ENCODE results near the gene DFFB. TPM values are rescaled to one million over a fixed set of nuclear protein-coding genes. Genes with fewer than 3 reads are reported as not detected.
A peak's percentile ranks its signal among the peaks of the same experiment; 100 is the strongest.

DFFB gene
- total and polyA plus RNA-seq, 2 of the 13 experiments (the other 11 are each of a cell fraction or from before 2014, with no cell fraction given): 4.6 to 9.3 TPM

DNA sequence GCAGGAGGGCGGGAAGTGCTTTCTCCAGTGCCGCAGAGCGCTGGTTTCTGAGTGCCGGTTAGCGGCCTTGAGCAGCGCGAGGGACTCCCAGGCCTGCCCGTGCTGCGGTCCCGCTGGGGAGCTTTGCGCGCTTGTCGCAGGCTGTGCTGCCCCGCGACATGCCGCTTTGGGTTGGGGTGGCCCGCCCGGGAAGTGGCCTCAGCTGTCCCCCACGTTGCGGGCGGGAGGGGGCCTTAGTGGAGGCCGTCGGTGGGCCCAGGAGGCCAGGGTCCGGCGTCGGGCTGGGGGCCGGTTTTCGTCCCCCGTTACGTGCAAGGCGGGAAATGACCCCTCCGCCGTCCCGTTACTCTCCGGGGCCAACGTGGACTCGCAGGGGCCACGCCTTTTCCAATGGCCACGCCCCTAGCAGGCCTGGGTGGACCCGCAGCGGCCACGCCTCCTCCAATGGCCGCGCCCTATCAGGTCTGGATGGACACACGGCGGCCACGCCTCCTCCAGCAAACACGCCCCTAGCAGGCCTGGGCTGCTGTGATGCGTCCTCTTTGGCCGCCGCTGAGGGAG, 43.8 kb downstream of the DFFB start (continued):
- TF ChIP-seq ZNF816 (CRISPR knock-in tag; IDR thresholded peaks at IDR 0.05; ENCODE audit: borderline replicate concordance) (peak; percentile 80), KLF16 (CRISPR knock-in tag; IDR thresholded peaks at IDR 0.05) (no peak), ZKSCAN1 (IDR thresholded peaks at IDR 0.05; ENCODE audit: low read length) (no peak), YEATS2 (CRISPR knock-in tag; IDR thresholded peaks at IDR 0.05; ENCODE audit: borderline replicate concordance) (no peak), POLR2G (IDR thresholded peaks at IDR 0.05; ENCODE audit: low read depth, low read length) (peak; percentile 62; the same call in 1 of the 2 replicates), YY1 (IDR thresholded peaks at IDR 0.05; ENCODE audit: insufficient read depth, insufficient replicate concordance, low read depth, low read length) (peak; percentile 71), ZNF556 (CRISPR knock-in tag; IDR thresholded peaks at IDR 0.05; ENCODE audit: borderline replicate concordance) (no peak), SALL1 (CRISPR knock-in tag; IDR thresholded peaks at IDR 0.05) (no peak; the same call in 1 of the 2 replicates), CREB1 (IDR thresholded peaks at IDR 0.05) (peak; percentile 32; the same call in 1 of the 2 replicates), CREB1 (CRISPR knock-in tag; IDR thresholded peaks at IDR 0.05) (0 out of 2 replicates have a peak, but pooled peaks have one; percentile 16), ZNF713 (CRISPR knock-in tag; IDR thresholded peaks at IDR 0.05) (no peak), BCL6 (CRISPR knock-in tag; IDR thresholded peaks at IDR 0.05) (no peak), PCBP1 (IDR thresholded peaks at IDR 0.05; ENCODE audit: borderline replicate concordance, low read depth, low read length) (no peak), MTF2 (CRISPR knock-in tag; IDR thresholded peaks at IDR 0.05; ENCODE audit: borderline replicate concordance) (no peak), MIXL1 (CRISPR knock-in tag; IDR thresholded peaks at IDR 0.05) (0 out of 2 replicates have a peak, but pooled peaks have one; percentile 19)
- TF ChIP-seq, protein P1, sequence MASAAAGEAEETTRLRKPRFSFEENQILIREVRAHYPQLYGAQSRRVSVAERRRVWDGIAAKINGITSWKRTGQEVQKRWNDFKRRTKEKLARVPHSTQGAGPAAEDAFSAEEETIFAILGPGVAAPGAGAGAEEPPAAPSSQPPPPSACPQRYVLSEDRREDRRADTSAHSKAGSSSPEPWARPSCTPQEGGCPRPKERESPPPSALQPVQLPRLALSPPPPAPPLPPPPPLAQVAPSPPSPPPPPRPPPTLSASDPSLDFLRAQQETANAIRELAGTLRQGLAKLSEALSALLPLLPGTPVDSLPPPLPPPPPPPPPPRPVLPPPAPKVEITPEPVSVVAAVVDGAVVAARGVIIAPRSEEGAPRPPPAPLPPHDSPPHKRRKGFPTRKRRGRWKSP (CRISPR knock-in tag; IDR thresholded peaks at IDR 0.05): no peak; the same call in 1 of the 2 replicates
- TF ChIP-seq, protein P2, sequence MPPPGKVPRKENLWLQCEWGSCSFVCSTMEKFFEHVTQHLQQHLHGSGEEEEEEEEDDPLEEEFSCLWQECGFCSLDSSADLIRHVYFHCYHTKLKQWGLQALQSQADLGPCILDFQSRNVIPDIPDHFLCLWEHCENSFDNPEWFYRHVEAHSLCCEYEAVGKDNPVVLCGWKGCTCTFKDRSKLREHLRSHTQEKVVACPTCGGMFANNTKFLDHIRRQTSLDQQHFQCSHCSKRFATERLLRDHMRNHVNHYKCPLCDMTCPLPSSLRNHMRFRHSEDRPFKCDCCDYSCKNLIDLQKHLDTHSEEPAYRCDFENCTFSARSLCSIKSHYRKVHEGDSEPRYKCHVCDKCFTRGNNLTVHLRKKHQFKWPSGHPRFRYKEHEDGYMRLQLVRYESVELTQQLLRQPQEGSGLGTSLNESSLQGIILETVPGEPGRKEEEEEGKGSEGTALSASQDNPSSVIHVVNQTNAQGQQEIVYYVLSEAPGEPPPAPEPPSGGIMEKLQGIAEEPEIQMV (CRISPR knock-in tag; IDR thresholded peaks at IDR 0.05; ENCODE audit: low read depth): no peak
- TF ChIP-seq, protein P3, sequence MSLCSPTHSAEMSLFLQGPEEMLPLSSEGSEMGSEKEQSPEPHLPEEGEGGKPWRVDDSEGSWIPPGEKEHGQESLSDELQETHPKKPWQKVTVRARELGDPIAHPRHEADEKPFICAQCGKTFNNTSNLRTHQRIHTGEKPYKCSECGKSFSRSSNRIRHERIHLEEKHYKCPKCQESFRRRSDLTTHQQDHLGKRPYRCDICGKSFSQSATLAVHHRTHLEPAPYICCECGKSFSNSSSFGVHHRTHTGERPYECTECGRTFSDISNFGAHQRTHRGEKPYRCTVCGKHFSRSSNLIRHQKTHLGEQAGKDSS (CRISPR knock-in tag; IDR thresholded peaks at IDR 0.05; ENCODE audit: borderline replicate concordance, low read depth): no peak
- TF ChIP-seq, protein P4, sequence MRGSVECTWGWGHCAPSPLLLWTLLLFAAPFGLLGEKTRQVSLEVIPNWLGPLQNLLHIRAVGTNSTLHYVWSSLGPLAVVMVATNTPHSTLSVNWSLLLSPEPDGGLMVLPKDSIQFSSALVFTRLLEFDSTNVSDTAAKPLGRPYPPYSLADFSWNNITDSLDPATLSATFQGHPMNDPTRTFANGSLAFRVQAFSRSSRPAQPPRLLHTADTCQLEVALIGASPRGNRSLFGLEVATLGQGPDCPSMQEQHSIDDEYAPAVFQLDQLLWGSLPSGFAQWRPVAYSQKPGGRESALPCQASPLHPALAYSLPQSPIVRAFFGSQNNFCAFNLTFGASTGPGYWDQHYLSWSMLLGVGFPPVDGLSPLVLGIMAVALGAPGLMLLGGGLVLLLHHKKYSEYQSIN (CRISPR knock-in tag; IDR thresholded peaks at IDR 0.05; ENCODE audit: borderline replicate concordance): no peak
- TF ChIP-seq, protein P5, sequence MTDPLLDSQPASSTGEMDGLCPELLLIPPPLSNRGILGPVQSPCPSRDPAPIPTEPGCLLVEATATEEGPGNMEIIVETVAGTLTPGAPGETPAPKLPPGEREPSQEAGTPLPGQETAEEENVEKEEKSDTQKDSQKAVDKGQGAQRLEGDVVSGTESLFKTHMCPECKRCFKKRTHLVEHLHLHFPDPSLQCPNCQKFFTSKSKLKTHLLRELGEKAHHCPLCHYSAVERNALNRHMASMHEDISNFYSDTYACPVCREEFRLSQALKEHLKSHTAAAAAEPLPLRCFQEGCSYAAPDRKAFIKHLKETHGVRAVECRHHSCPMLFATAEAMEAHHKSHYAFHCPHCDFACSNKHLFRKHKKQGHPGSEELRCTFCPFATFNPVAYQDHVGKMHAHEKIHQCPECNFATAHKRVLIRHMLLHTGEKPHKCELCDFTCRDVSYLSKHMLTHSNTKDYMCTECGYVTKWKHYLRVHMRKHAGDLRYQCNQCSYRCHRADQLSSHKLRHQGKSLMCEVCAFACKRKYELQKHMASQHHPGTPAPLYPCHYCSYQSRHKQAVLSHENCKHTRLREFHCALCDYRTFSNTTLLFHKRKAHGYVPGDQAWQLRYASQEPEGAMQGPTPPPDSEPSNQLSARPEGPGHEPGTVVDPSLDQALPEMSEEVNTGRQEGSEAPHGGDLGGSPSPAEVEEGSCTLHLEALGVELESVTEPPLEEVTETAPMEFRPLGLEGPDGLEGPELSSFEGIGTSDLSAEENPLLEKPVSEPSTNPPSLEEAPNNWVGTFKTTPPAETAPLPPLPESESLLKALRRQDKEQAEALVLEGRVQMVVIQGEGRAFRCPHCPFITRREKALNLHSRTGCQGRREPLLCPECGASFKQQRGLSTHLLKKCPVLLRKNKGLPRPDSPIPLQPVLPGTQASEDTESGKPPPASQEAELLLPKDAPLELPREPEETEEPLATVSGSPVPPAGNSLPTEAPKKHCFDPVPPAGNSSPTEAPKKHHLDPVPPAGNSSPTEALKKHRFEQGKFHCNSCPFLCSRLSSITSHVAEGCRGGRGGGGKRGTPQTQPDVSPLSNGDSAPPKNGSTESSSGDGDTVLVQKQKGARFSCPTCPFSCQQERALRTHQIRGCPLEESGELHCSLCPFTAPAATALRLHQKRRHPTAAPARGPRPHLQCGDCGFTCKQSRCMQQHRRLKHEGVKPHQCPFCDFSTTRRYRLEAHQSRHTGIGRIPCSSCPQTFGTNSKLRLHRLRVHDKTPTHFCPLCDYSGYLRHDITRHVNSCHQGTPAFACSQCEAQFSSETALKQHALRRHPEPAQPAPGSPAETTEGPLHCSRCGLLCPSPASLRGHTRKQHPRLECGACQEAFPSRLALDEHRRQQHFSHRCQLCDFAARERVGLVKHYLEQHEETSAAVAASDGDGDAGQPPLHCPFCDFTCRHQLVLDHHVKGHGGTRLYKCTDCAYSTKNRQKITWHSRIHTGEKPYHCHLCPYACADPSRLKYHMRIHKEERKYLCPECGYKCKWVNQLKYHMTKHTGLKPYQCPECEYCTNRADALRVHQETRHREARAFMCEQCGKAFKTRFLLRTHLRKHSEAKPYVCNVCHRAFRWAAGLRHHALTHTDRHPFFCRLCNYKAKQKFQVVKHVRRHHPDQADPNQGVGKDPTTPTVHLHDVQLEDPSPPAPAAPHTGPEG (CRISPR knock-in tag; IDR thresholded peaks at IDR 0.05): no peak

Measured in HepG2 (cell line).